Measurements from ENCODE around the gene CDYL.

Gene CDYL

DNA sequence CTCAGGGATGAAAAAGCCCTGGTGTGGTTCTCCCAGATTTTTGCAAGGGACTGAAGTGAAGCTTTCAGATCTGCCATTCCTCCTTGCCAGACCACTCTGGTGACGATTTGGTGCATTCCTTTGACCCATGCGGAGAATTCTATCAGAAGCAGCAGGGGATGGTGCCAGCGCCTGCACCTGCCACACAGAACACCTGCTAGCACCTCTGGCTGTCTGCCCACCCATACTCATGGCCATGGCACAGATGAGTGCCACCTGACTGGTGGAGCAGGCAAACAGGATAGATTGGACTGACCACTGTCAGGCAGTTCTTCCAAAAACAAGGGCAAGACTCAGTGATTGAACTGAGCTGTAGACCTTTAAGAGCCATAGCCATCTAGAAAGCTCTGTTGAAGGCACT lies 107.1 kb downstream of the CDYL start:
- no peak for DNase-seq (ENCODE audit: low spot score)

DNA sequence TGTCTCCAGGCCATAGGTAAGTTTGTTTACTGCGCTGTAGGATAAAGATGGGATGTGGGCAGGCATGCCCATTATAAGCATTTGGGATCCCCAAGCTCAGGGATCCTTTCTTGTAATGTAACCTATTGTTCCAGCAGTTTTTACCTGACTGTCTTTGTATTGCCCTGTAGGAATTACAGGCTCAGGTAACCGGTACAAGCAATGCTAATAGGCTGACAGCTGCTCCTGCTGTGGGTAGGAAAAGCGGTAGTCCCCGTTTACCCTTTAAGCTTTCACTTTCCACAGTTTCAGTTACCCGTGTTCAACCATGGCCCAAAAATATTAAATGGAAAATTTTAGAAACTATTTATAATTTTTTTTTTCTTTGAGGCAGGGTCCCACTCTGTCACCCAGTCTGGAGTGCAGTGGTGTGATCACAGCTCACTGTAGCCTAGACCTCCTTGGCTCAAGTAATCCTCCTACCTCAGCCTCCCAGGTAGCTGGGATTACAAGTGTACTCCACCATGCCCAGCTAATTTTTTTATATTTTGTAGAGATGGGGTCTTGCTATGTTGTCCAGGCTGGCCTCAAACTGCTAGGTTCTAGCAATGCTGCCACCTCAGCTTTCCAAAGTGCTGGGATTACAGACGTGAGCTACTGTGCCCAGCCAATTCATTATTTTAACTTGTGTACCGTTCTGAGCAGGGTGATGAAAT lies 108.6 kb downstream of the CDYL start:
- DNase-seq (ENCODE audit: low spot score): no peak

DNA sequence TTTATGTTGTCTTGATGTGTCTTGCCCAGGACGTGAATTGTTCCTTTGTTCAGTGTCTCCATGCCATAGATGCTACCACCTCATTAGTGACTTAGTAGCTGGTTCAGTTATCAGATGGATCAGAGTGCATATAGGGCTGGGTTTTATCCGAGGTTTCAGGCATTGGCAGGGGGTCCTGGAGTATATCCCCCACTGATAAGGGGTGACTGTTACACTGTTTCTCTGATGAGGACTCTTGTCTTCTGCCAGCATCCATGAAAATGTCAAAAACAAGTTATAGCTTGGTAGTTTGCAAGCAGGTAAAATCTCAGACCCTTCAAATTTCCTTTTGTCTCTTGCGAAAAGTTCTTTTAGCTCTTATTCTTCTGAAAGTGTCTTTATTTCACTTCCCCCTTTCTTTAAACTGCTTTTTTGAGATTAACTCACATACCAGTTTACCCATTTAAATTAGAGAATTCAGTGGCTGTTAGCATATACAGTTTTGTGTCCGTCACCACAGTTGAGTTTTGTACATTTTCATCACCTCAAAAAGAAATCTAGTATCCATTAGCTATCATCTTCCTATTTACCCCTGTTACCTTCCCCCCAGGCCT lies 109.2 kb downstream of the CDYL start:
- no peak for DNase-seq (ENCODE audit: low spot score)

DNA sequence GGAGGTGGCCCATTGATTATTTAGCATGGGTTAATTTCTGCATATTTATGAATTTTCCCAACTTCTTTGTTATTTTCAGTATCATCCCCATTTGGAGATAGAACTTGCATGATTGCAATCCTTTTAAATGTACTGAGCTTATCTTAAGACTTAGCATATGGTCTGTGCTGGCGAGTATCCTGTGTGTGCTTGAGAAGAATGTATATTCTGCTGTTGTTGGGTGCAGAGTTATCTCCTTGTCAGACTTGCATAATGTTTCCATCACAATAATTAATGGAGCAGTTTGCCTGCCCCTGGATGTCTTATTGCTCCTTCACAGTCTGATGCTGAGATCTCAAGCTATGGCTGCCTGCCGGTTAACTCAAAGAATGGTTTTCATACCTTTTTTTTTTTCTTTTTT lies 112.6 kb downstream of the CDYL start:
- no peak for DNase-seq (ENCODE audit: low spot score)

DNA sequence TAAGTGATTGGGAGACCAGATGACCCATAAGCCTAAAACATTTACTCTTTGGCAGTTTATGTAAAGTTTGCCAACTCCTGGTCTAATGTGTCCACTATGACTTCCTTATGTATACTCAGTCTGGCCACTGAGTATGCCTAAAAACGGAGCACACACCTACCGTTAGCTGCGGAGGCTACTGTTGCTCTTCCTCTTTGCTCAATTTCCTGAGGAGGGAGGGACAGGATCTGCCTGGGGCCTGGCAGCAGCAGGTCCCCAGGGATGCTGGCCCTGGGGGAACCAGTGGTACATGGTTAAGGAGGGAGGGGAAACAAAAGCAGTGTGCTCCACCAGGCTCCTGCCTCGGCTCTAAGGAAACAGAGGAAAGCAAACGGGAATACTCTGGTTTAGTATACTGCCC lies 113.5 kb downstream of the CDYL start:
- no peak for DNase-seq (ENCODE audit: low spot score)

DNA sequence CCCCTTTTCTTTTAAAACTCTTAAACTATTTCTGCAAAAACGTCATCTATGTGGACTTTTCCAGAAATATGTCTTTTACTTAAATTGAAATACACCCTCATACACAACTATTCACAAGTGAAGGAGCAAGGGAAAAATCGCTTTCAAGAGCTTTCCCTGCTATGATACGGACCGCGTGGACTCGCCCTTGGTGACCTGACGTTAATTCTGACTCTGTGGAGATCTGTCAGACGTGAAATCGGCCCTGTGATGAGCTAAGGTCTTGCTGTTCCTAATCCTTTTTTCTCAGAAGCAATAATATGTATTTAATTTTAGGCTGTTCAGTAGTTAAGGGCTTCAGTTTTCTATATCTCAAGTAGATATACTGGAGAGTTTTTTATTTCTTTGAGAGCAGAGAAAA lies 114.0 kb downstream of the CDYL start:
- no peak for DNase-seq (ENCODE audit: low spot score)

DNA sequence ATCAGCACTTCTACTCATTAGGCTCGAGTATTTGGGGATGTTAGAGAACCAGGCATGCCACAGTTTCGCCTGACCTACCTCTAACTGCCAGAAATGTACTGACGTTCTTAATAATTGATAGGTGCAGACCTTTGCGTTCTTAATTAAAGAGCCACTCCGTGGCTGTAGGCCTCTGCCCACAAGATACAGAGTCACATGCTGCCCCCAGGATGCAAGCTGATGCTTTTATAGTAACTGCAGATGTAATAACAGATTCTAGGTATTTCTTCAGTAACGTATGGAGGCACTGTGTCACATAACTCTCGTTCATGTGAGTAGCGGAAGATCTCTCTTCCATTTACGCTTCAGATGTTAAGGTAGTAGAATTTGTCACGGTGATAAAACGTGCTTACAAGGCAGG lies 114.4 kb downstream of the CDYL start:
- no peak for DNase-seq (ENCODE audit: low spot score)

DNA sequence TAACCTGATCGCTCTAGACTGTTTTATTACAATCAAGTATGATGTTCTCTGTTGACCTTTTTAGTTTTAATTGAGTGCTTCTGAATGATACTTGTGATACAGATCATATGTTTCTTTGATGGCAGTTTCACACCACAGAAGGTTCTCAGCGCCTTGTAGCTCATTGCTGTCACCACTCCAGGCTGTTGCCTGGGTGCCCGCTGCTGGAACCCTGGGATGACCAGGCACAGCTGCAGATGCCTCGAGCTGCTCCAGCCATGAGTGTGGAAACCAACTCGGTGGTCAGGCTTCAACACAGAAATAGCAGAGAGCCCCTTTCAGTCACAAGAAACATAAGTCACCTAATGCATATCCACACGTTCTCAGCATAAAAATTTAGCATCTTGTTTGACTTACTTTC lies 114.9 kb downstream of the CDYL start:
- DNase-seq (ENCODE audit: low spot score): no peak

DNA sequence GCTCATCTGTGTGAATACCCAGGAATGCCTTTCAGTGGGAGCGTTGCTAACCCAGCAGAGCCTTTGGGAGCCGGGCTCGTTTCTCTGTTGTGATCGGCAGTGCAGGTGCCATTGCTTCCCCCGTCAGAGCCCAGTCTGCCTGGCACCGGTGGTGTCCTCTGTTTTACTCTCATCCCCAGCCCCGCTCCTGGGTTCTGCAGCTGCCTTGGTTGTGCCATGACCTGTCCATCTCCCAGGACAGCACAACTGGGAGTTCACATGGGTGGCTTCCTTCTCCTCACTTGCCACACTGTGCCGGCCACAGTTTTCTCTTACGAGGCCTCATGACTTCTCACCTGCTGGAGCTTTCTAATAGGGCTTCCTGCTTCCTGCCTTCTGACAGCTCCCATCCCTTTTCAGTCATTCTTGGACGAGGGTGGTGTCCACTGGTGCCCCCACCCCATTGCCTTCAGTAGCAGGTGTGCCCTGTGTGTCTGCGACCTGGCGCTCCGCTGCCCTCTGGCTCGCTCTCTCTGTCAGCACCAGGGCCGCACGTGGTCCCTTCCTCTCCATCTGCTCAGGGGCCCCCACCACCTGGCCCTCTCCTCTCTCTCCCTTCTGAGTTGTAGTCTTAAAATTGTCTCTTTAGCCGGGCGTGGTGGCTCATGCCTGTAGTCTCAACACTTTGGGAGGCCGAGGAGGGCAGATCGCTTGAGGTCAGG lies 116.7 kb downstream of the CDYL start:
- DNase-seq (ENCODE audit: low spot score): no peak

DNA sequence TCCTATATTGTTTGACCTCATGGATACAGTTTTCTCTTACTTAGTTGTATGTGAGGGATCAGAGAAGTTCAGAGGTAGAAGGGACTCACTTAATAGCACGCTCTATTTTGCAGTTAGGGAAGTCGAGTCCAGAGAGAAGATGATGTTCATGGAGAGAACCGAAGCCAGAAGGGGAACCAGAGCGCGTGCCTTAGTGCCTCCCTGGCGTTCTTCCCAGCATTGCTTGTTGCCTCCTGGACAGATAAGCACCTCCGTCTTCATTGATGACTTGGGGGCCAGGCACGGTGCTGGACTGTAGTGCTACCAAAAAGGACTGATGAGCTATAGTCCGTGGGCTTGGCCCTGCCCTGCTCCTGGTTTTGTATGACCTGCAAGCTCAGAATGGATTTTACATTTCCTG lies 117.8 kb downstream of the CDYL start:
- DNase-seq (ENCODE audit: low spot score): no peak

DNA sequence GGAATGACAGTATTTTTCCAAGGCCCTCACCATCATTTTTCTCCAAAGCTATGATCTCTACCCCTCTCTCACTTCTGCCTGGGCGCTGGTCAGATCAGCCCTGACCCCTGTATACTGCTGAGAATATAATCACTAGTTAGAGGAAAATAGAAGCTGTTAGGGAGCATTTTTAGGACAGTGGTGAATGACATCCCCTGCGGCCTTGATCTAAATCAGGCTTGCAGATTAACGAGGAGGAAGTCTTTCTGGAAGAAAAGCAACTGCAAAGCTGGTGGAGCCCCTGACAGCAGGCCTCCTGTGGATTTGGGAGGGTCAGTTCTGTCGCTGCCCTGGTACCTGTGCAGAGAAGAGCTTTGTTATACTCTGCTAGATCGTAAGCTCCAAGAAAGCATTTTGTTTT lies 119.8 kb downstream of the CDYL start:
- DNase-seq (ENCODE audit: low spot score): no peak

DNA sequence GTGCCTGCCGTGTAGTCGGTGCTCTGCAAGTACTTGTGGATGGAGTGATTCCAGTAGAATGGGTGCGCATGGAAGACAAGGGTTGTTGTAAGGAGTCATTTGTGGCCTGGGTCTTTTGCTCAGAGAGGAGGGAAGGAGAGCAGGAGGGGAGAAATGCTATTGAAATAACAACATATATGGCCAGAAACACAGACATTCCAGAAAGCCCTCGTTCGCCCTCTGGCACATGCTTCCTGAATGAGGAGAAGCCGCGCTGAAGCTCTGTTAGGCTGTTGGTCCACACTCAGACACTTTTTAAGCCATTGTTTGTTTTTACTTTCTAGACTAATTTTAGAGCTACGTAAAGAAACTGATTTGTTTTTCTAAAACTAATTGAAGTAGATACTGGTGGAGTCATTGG lies 120.2 kb downstream of the CDYL start:
- no peak for DNase-seq (ENCODE audit: low spot score)

DNA sequence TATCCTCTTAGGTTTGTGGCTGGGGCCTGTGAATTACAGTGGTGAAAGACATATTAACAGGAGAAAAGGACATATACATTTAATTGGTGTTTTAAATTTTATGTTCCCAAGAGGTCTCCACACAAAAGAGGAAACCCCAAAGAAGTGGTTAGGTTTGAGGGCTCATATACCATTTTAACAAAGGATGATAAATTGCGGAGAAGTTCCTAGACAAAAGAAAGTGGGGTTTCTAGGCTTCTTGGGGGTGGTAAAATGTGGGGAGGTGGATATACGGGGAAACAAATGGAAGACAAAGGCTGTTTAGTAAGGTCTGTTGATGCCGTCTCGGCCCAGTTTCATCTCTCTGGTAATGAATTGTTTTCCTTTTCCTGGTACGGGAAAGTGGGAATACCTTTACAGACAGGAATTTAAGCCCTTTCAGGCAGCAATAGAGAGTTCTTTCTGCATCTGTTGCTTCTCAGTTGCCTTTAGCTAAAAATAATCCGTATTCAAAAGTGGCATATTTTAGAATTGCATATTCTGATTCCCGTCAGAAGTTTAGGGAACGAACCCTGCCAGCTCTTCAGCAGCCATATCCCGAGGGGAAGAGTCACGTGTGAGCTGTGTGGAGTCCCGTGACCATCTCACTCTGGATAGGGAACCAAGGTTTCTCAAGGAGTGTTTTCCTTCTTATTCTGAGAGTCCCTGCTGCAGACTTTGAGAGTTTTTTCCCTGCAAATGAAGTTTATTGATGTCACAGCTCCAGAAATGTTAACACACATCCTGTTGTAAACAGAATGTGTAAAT lies 123.2 kb downstream of the CDYL start:
- no peak for DNase-seq (ENCODE audit: low spot score)

DNA sequence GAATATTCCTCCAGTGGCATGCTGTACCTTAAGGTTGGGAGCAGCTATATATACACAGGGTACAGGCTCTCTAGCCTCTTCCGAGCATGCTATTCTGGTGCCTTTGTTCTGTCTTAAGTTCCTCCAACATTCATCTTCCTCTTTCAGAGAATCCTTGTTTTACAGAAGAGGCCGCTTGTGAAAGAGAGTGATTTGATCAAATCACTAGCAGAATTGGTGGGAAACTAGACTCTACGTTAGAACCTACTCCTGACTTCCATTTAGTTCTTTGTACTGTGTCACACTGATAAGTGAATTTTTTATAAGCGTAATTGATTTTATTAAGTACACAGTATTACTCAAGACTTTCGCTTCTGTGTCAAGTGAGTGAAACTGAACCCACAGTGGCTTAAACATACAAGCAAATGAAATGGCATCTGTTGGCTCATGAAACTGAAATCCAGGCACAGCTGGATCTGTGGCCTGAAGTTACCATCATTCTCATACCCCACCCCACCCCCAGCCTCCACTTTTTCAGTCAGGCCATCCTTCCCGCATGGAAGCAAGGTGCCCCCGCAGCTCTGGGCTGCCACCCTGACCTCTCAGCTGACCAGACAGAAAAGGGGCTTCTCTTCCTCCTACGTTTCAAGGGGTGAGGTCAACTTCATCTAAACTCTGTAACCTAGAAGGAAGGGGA lies 125.3 kb downstream of the CDYL start:
- DNase-seq (ENCODE audit: low spot score): no peak

DNA sequence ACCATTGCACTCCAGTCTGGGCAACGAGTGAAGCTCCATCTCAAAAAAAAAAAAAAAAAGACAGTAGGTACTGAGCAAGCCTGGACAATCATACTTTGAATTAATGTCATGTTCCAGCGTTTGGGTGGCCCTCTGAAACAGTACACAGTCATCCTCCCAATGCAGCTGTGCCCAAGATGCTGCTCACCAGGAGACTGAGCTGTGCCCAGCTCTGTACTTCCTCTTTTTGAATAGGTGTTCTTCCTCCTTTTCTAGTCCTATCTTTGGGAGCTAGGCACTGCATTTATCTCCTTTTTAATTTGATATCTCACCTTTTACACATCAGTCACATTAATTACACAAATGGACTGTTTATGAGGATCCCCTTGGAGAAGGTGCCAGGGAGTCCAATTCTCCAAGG lies 126.2 kb downstream of the CDYL start:
- no peak for DNase-seq (ENCODE audit: low spot score)

DNA sequence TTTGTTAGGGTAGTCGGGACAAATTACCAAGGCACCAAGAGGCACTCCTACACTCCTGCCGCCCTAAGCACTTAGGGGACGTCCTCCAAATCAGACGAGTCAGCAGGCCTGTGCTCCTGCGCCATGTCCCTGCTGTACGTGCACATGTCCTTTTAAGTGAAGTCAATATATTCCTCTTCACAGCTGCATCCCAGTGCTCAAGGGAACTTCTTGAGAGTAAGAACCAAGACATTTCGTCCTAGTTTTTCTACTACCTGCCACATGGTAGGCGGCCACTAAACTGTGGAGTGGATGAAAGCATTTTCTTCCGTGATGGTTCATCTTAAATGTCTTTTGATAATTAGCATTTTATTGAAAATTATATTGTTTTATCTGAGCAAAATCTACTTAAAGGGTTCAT lies 126.9 kb downstream of the CDYL start:
- DNase-seq (ENCODE audit: low spot score): no peak

DNA sequence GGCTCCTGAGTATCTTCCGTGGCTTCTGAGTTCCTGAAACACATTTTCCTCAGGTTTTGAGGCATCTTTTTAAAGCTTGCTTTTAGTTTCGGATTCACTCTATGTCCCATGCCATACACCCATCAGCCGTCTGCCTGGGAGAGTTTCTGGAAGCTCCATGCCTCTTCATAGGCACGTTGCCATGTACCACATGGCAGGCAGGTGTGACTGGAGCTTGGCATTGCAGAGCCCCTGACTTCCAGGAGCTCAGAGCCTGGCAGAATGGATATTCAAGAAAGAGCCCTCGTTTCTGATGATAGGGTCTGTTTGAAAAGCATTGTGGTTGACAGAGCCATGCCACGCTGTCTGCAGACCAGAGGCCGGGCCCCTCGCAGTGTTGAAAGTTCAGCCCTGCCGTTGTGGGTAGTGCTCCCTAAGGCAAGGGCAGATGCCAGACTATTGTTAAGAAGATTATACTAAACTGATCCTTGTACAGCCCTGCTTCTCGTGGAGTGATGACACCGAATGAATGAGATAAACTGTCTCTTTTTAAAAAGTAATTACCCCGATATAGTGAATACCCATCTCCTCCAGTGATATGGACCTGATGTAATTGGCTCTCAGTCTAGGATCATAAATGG lies 127.7 kb downstream of the CDYL start:
- DNase-seq (ENCODE audit: low spot score): no peak

DNA sequence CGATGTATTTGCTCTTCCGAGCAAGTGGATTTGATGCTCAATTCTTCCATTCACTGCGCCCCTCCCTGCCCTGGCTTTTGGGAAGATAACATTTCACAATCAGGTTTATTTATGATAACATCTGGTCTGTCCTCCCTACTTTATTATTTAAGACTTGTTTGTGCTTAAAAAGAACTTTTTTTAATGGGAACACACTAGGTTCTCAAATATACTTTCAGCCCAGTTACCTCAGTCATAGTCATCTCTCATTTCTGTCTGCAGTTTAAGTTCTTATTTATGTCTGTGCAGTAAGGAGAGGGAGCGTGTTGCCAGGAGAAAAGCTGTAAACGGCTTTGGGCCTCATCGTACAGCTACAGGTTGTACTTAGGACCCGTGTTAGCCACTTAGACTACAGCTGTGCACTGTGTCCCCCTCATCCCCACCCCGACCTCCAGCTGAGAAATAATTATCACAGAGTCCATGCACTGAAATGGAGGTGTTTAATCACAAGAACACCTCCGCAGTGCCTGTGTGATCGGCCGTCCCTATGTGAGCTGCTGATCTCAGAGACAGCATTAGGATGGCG lies 128.3 kb downstream of the CDYL start:
- DNase-seq (ENCODE audit: low spot score): no peak

DNA sequence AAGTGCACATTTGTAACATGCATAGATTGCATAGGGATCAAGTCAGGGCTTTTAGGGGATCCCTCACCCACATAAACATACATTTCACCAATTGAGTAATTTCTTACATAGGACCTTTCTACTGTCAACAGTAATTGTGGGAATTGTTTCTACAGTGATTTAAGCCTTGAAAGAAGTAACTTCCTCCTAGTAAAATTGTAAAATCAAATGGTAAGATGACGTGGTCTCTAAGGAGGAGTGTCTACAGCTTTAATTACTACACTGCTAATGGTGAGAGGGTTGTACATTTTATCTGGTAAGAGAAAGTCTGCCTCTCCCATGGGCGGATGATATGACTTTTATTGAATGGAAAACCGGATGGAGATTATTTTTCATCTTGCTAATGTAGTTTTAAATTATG lies 129.6 kb downstream of the CDYL start:
- peak; percentile 44 for DNase-seq (ENCODE audit: low spot score)

DNA sequence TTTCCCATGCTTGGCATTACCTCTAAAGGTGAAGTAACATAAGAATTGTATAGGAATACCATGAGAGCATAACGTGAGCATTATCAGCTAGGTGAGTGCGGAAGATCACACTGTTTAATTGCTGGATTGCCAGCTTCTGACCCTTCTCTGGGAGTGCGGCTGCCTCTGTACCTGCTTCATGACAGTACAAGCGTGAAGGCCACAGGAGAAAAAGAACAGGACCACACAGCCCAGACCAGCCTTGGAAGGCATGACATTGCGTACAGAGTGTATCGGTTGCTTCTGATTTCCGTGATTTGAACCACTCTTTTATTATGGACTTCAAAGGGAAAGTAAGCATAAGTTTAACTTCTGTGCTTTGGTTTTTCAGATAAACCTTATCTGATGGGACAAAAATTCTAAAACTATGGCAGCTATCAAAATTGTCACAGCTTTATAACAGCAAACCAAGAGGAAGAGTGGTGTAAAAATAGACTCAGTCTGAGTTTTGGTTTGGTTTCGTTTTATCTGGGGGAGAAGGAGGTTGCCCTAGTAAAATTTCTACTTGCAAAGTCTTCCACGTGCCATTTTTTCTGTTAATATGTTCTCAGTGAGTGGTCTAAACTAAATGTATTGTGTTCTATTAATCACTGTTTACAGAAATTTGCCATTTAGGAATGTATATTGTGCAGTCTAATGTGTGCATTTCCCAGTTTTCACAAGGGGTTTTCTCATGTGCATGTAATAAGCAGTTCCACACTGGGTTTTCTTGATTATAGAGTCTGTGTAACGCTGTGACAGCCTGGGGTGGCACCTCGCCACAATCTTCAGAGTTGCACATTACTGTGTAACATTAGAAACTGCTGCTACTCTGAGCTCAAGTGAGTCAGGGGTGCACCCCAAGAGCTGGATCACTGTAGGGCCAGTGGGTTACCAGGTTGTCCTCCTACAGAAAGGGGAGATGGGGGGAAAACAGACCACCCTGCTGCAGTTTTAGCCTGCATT lies 130.4 kb downstream of the CDYL start:
- peak; percentile 65 for DNase-seq (ENCODE audit: low spot score)
